Ramos (cell line): ENCODE measurements around the gene GRK6.
"Not testable (repeated sequence)": the region's sequence is repeated elsewhere in the genome, so short reads cannot be mapped to it uniquely, and the experiment has no call there.

Source experiments
- in situ Hi-C: fragments of 300-500 bp; cut with MboI; formaldehyde crosslinking; loops from one replicate; pipeline ENCODE4 v1.14.3; 2022; ENCODE audit warnings: low sequenced_read_pairs; ENCODE audit not compliant: unreplicated experiment

The GRK6 gene

GRCh38 chr5:177396807-177397206 lies 29.7 kb upstream of the GRK6 start:
- in situ Hi-C loops: loop anchor here (10.0 kb wide), 1 partner anchor 48 kb away; the partner anchor contains the start of gene PRR7

GRCh38 chr5:177397875-177398390 lies 28.5 kb upstream of the GRK6 start:
- in situ Hi-C loops: loop anchor here (10.0 kb wide), 1 partner anchor 47 kb away; the partner anchor contains the start of gene PRR7

GRCh38 chr5:177399997-177400868 lies 26.2 kb upstream of the GRK6 start, which contains the start of gene PFN3:
TSS of gene PFN3 (minus strand) at chr5:177400661. CDS start at chr5:177400576, 85 bp downstream.
- in situ Hi-C loops: loop anchor here (10.0 kb wide), 1 partner anchor 45 kb away; the partner anchor contains the start of gene PRR7

- in situ Hi-C loops: no loop called here
These were observed 24.0 kb upstream of the GRK6 start for GRCh38 chr5:177402271-177403043.

- in situ Hi-C loops: no loop called here
These were observed 23.2 kb upstream of the GRK6 start for GRCh38 chr5:177403102-177403791.

DNA sequence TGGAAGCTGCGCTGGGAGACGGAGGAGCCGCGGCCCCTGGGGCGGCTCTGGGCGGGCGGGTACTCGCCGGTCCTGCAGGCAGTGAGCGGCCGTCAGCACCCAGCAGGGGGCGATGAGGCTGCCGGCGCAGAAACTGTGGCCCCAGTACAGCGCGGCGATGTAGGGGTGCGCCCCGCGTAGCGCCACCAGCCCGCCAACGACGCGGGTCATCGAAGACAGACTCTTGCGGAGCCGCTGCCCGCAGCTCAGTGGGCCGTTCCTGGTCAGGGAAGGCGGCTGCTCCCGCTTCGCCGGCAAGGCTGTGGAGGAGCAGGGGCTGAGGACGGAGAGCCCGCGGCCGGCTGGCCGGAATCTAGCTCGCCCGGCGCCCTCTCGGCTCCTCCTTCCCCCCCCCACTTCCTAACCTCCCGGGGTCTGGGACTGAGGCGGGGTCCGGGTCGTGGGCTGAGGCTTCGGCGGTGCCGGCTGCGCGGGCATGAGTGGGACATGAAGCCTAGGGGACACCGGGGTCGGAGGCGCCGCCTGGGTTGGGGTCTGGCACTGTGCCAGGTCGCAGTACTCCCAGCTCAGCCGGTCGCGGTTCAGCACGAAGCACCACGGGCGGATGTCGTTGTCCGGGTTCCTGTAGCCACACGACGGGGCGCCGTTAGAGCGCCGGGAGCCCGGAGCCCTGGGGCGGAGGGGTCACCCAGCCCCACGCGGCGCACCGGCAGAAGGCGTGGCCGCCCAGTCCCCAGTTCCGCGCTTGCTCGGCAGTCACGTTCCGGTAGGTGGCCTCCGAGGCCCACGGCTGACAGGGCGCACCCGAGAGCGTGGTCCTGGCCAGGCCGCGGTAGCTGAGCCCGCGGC lies 22.5 kb upstream of the GRK6 start:
- in situ Hi-C loops: no loop called here

GRCh38 chr5:177404641-177405179 lies 21.8 kb upstream of the GRK6 start:
- in situ Hi-C loops: no loop called here

GRCh38 chr5:177405312-177405711 lies 21.2 kb upstream of the GRK6 start:
- in situ Hi-C loops: no loop called here

DNA sequence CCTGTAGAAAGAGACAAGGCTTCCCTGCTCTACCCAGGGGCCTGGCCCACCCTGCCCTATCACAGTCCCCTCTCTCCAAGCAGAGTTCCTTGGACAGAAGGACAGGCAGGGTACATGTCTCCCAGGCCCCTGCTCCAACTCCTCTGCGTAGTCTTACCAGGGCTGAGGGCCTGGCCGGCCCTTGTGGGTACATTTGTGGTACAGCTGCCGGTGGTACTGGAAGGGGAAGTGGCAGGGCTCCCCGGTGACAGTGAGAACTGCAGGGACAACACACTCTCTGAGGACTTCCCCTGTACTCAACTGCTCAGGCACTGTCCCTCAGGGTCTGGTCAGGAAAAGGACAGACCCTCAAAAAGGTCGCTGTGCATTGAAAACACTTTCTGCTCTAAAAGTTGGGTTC lies 20.7 kb upstream of the GRK6 start:
- in situ Hi-C loops: no loop called here

DNA sequence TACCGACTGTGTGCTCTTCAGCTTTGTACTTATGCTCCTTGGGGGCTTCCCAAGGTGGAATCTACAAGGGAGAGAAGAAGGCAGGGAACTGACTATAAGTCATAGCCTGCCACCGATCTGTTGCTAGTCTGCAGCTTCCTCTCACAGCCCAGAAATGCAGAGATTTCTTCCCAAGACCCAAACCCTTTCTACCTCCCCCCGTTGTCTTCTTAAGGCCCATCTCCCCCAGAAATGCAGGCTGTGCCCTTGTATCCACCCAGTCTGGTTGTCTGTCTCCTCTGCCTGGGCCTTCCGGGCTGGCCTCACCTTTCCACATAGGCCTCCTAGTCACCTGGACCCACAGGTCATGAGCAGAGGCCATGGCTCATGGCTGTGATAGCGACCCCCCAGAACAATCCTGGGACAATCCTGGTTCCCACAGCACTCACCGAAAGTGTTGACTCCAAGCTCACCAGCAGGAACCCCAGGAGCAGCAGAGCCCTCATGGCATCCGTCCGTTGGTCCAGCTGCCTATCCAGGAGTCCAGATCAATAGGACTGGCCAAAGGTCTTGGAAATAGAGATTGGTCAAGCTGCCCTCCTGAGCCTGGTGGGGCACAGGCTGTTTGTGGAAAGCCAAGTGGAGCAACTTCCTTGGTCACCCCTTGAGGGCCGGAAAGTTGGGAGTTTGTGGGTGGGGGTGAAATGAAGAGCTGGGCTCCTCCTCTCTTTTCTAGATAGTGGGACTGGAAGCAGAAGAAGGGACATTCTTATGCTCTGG lies 17.3 kb upstream of the GRK6 start, which contains the start of gene F12:
Gene F12 (minus strand): TSS at position 522 of the 759 bp plus-strand sequence. CDS start 37 bp downstream, at position 485.
- in situ Hi-C loops: no loop called here

GRCh38 chr5:177410575-177410974 lies 15.9 kb upstream of the GRK6 start:
- in situ Hi-C loops: no loop called here

DNA sequence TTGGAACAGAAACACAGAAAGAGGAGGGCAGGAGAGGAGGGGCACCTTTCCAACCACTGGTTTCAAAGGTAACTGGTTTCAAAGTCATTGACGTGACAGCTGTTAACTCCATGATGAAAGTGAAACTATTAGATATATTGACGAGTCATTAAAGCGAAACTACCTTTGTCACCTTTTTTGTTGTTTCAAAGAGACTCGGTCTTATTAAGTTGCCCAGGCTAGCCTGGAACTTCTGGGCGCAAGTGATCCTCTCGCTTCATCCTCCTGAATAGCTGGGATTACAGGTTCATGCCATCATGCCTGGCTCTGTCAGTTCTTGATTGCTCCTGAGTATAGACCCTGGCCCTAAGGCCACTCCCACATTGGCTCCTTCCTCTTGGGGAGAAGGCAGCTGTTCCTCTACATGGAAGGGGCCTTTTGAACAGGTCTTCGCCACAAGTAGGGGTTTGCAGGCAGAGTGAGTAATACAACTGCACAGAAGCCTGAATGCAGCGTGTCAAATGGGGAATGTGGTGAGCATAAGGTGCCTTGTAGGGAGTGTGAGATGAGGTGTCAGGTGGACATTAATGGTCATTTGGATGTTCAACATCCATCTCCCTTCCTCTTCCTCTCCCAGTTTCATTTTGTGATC lies 13.8 kb upstream of the GRK6 start:
- in situ Hi-C loops: no loop called here

- in situ Hi-C loops: no loop called here
These were observed 12.0 kb upstream of the GRK6 start for GRCh38 chr5:177414481-177414880.

DNA sequence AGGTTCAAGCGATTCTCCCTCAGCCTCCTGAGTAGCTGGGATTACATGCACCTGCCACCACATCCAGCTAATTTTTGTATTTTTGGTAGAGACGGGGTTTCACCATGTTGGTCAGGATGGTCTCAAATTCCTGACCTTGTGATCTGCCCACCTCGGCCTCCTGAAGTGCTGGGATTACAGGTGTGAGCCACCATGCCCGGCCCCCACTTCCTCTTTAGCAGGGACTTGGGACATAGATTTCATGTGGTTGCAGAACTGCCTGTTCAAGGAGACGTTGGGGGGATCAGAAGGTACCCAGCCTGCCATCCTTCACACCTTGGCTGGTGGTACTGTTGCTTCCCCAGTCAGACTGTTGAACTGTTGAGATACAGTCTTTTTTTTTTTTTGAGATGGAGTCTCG lies 9.4 kb upstream of the GRK6 start:
- in situ Hi-C loops: not testable (repeated sequence)

DNA sequence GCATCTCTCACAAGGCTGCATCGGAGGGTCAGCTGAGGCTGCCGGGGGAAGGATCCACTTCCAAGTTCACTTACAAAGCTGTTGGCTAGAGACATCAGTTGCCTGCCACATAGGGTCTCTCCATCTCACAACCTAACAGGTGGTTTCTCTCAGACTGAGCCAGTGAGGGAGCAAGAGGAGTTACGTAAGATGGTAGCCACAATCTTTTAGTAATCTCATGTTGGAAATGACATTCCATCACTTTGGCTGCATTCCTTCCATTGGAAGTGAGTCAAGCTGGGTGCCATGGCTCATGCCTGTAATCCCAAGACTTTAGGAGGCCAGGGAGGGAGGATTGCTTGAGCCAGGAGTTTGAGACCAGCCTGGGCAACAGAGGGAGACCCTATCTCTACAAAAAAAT lies 7.4 kb upstream of the GRK6 start:
- in situ Hi-C loops: no loop called here

DNA sequence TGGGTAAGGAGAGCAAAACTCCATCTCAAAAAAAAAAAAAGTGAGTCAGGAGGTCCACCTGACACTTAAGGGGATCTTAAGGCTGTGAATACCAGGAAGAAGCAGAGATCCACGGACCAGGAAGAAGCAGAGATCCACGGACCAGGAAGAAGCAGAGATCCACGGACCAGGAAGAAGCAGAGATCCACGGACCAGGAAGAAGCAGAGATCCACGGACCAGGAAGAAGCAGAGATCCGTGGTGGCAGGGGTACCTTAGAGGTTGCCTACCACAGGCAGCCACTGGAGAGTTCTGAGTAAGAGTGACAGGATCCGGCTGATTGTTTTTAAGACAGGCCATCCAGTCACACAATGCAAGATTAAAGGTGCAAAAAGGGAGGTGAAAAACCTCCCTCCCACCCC lies 6.0 kb upstream of the GRK6 start:
- in situ Hi-C loops: not testable (repeated sequence)

DNA sequence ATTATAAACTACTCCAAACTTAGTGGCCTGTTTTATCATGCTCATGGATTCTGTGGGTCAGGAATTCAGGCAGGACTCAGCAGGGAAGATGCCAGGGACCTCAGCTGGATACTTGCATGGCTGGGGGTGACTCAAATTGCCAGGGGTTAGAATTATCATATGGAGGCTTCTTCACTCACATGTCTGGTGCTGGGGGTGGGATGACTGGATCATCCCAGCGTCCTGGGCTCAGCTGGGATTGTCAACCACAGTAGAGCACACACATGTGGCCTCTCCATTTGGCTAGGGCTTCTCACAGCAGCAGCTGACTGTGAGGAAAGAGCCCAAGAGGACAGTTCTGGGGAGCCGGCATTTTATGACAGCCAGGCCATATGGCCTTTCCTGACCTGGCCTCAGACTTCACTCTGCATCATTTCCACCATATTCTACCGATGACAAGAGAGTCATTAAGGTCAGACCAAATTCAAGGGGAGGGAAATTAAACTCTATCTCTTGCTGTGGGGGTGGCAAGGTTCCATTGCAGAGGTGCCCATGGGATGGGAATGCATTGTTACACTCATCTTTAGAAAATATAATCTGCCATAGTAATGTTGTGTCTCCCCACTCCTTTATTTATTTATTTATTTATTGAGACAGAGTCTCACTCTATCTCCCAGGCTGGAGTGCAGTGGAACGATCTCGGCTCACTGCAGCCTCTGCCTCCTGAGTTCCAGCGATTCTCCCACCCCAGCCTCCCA lies 5.2 kb upstream of the GRK6 start:
- in situ Hi-C loops: no loop called here
